ENCODE data around the gene NOL8.

NOL8 gene

DNA sequence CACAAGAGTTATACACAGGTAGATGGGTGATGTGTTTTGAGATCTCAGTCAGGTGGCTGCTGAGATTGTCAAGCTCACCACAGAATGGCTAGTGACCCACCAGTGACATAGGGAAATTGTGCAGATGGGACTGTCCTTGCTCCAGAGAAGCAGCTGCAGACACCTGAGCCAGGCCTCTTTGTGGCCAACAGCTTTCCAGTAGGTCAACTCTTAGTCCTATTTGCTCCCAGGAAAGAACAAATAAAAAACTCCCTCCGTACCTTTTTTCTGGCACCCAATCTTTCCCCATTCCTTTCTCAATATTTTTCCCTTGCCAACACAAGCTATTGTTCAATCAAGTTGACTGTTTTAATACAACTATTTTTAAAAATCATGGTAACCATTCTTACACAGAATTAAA, 45.8 kb downstream of the NOL8 start:
- no peak for DNase-seq (ENCODE audit: low spot score)
- in situ Hi-C loops (cut with MboI; ENCODE audit: low sequenced_read_pairs, unreplicated experiment) = no loop called here
- TF ChIP-seq, protein P1, sequence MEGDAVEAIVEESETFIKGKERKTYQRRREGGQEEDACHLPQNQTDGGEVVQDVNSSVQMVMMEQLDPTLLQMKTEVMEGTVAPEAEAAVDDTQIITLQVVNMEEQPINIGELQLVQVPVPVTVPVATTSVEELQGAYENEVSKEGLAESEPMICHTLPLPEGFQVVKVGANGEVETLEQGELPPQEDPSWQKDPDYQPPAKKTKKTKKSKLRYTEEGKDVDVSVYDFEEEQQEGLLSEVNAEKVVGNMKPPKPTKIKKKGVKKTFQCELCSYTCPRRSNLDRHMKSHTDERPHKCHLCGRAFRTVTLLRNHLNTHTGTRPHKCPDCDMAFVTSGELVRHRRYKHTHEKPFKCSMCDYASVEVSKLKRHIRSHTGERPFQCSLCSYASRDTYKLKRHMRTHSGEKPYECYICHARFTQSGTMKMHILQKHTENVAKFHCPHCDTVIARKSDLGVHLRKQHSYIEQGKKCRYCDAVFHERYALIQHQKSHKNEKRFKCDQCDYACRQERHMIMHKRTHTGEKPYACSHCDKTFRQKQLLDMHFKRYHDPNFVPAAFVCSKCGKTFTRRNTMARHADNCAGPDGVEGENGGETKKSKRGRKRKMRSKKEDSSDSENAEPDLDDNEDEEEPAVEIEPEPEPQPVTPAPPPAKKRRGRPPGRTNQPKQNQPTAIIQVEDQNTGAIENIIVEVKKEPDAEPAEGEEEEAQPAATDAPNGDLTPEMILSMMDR (IDR thresholded peaks at IDR 0.05; ENCODE audit: borderline replicate concordance, control extremely low read depth, extremely low read depth, insufficient read depth, missing control alignments) = no peak

DNA sequence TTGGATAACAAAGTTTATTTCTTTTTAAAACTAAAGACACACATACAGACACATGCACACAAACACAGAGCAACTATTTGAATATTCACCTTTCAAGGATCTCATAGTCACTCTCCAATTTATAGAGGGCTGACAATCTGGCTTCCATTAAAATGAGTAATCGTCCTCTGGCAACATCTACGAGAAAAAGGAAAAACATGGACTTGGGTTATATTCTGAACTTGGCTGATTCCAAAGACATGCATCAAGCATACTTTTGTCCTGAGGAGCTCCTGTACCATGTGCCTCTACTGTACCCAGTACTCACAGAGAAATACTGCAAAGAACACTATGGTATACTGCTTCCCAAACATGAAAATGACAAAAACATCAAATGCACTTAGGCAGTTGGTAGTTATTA, 47.0 kb downstream of the NOL8 start:
- TF ChIP-seq, protein P1 (IDR thresholded peaks at IDR 0.05; ENCODE audit: borderline replicate concordance, control extremely low read depth, extremely low read depth, insufficient read depth, missing control alignments) = no peak
- in situ Hi-C loops (cut with MboI; ENCODE audit: low sequenced_read_pairs, unreplicated experiment) = no loop called here
- no peak for DNase-seq (ENCODE audit: low spot score)

DNA sequence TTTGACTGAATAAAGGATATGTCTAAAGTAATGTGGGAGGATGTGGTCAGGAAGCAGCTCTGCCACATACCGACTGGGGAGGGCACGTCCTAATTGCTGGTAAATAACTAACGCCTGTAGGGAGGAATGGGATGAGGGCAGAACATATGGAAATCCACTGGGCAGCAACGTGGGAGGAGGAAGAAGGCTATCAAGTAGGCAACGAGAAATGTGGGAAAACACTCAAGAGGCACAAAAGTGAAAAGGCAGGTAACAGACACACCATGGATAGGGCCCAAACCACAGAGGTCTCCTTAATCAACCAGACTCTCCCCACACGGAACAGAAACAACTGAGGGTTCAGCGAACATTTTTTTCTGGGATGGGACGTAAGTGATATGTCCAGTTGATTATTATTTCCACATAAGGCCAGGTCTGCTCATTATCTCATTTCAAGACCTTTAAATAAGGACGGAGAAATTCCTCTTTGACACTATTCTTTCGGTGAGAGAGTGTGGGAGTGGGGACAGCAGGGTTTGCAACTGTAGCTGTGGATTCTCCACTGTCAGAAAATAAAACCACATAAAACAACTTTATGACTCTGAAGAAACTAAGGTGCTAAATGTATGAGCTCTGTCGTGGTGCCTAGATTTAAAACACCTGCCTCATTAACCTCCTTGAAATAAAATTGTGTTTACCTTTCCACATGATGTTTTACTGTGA, 48.7 kb downstream of the NOL8 start:
- TF ChIP-seq, protein P1 (IDR thresholded peaks at IDR 0.05; ENCODE audit: borderline replicate concordance, control extremely low read depth, extremely low read depth, insufficient read depth, missing control alignments) = no peak
- no peak for DNase-seq (ENCODE audit: low spot score)
- in situ Hi-C loops (cut with MboI; ENCODE audit: low sequenced_read_pairs, unreplicated experiment) = no loop called here

DNA sequence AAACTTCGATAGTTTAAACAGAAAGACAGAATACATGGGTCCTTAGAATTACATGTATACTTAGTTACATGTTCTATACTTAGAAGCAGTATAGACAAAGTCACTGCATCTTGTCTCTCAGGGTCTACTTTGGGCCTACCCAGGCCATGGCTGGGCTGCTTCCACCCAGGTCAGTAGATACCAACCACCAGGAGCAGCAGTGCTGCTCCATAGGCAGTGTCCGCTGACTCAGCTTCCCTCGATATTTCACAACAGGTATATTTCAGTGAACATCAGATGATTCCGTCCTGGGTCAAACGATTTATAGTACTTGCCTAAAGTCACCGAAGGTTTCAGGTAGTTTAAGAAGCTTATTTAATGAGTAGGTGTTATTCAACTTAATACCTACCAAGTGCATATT, 49.6 kb downstream of the NOL8 start:
- DNase-seq (ENCODE audit: low spot score) = no peak
- TF ChIP-seq, protein P1 (IDR thresholded peaks at IDR 0.05; ENCODE audit: borderline replicate concordance, control extremely low read depth, extremely low read depth, insufficient read depth, missing control alignments) = no peak
- in situ Hi-C loops (cut with MboI; ENCODE audit: low sequenced_read_pairs, unreplicated experiment) = no loop called here

DNA sequence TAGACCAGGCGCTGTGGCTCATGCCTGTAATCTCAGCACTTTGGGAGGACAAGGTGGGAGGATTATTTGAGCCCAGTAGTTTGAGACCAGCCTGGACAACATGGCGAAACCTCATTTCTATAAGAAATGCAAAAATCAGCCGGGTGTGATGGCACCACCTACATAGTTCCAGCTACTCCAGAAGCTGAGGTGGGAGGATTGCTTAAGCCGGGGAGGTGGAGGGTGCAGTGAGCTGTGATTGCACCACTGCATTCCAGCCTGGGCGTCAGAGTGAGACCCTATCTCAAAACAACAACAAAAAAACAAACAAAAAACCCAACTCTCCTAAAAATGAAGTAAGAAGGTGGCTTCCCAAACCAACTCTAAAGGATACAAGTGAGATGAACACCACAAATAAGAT, 54.6 kb downstream of the NOL8 start:
- in situ Hi-C loops (cut with MboI; ENCODE audit: low sequenced_read_pairs, unreplicated experiment) = no loop called here
- TF ChIP-seq, protein P1 (IDR thresholded peaks at IDR 0.05; ENCODE audit: borderline replicate concordance, control extremely low read depth, extremely low read depth, insufficient read depth, missing control alignments) = no peak
- DNase-seq (ENCODE audit: low spot score) = no peak

DNA sequence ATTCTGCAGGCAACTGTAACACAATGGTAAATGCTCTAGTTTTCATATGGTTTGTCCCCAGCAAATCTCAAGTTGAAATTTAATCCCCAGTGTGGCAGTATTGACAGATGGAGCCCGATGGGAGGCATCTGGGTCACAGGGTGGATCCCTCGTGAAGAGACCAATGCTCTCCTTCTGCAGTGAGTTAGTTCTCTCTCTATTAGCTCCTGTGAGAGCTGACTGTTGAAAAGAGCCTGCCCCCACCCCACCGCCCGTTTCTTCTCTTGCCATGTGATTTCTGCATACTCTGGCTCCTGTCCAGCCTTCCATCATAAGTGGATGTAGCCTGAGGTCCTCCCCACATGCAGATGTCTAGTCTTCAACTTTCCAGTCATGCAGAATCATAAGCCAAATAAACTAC, 58.7 kb downstream of the NOL8 start:
- DNase-seq (ENCODE audit: low spot score) = no peak
- in situ Hi-C loops (cut with MboI; ENCODE audit: low sequenced_read_pairs, unreplicated experiment) = no loop called here
- TF ChIP-seq, protein P1 (IDR thresholded peaks at IDR 0.05; ENCODE audit: borderline replicate concordance, control extremely low read depth, extremely low read depth, insufficient read depth, missing control alignments) = no peak
